ENCODE data around the gene CCL13.

CCL13 gene

GRCh38 chr17:34361478-34362061 lies 5.3 kb downstream of the CCL13 start:
- DNase-seq (ENCODE audit: extremely low read depth in 1 of 2, low read depth in 1 of 2): peak; percentile 43 to 75

DNA sequence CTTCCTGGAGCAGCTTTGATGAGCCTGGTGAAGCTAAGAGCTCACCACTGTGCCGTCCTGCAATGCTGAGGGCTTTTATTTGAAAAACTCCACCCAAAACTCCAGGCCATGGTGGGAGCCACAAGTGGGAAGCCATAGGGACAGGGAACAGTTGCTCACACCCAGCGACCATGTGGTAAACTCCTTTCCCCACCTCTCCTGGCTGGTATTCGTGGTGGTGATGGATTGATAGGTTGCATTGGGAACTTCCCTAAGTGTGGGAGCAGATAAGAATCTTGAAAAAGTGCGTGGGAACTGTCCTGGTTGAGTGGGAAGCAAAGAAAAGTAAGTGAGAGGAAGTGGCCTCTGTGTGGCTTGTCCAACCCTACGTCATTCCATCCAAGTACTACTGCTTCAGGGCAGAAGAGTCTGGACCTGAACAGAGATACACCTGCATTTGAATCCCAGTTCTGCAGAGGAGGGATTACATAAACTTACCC lies 6.9 kb downstream of the CCL13 start, which contains the start of gene CCL1:
CCL1 (minus strand) TSS at position 51 of the 479 bp plus-strand sequence. CDS start 72 bp downstream, outside the sequence.
- DNase-seq (ENCODE audit: extremely low read depth in 1 of 2, low read depth in 1 of 2): no peak

DNA sequence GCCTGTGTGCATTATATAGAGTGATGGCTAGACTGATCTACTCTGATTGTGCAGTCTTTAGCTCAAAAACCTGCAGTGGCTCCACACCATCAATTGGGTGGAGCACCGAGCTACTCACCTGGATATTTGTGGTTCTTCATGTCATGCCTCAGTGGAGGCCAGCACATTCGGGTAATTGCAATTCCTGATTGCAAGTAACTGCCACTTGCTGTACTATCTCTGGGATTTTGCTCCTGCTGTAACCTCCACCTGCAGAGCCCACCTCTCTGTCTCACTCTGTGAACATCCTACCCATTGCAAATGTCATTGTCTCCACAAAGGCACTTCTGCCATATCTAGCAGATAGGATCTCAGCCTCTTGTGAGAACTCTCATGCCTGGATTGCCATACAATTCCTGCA lies 8.5 kb downstream of the CCL13 start:
- no peak for DNase-seq (ENCODE audit: extremely low read depth in 1 of 2, low read depth in 1 of 2)

DNA sequence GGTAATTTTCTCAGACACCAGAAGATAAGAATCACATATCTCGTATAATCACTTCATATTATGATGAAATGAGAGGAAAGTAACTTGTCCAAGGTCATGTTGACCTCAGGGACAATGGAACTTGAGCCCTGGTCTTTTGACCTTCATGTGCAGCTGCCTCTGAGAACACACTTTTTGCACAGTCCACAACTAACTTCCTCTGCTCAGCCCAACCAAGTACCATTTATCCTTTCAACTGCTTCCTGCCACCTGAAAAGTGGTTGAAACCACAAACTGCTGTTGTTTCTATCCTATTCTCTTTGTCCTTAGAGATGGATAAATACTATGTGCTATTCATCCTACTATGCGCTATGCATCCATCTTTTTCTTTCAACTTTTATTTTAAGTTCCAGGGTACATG lies 9.1 kb downstream of the CCL13 start:
- no peak for DNase-seq (ENCODE audit: extremely low read depth in 1 of 2, low read depth in 1 of 2)

- DNase-seq (ENCODE audit: extremely low read depth in 1 of 2, low read depth in 1 of 2): no peak
These were observed 9.7 kb downstream of the CCL13 start for GRCh38 chr17:34366010-34366409.

- DNase-seq (ENCODE audit: extremely low read depth in 1 of 2, low read depth in 1 of 2): no peak
These were observed 10.3 kb downstream of the CCL13 start for GRCh38 chr17:34366529-34367107.

DNA sequence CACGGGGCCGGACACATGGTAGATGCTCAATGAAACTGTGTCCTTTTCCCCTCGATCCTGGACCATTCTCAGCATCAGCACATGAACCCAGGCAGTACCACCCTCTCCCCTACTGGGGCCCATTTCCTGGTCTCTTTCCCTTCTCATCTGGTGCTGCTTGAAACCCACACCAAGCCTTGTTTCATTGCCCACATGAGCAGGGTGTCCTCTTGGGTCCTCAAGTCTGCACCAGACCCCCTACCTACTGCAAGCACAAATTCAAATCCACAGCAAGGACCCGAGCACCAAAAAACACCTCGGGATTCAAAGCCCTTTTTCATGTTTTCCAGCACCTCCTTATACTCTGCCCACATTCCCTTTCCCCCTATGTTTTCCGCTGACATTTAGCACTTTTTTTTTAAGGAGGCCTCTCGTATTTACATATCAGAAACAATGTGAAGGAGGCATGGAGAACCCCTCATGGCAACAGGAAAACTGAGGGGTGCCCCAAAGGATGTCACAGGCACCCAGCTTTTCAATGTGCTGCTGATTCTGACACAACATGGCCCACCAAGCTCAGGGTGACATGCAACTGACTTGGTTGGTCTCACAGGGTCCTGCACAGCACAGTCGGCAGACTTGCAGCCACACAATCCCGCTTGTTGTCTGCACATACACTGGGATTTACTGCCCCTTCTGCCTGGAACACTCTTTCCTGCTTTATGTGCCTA lies 11.4 kb downstream of the CCL13 start:
- DNase-seq (ENCODE audit: extremely low read depth in 1 of 2, low read depth in 1 of 2): no peak

DNA sequence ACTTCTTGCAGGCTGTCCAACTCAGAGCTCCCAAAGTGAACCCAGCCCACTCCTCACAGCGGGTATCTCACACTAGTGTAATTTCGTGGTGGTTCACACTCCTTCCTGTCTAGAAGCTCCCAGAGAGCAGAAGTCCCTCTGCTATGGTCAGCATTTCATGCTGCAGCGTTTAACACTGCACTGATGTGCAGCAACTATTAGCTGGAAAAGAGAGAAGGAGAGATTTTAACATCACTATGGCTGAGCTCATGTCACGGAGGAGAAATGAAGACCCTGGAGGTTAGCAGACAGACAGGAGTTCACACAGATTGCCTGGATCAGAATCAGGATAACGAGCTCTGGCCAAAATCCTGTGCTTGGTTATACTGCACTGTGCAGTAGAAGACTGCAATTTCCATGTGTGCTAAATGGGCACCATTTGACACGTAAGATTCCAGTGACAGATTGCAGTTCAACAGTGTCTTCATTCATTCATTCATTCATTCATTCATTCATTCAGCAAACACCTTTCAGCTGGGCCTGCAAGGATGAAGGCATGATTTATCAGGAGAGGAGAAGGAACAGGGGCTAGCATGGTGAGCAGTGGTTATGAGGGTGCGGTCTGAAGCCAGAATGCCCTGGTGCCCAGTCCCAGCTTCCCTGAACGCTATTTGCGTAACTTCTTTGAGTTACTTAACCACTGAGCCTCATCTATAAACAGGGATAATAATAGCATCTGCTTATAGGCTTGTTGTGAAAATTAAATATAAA lies 12.1 kb downstream of the CCL13 start:
- no peak for DNase-seq (ENCODE audit: extremely low read depth in 1 of 2, low read depth in 1 of 2)

GRCh38 chr17:34368946-34369500 lies 12.7 kb downstream of the CCL13 start:
- DNase-seq (ENCODE audit: extremely low read depth in 1 of 2, low read depth in 1 of 2): no peak

DNA sequence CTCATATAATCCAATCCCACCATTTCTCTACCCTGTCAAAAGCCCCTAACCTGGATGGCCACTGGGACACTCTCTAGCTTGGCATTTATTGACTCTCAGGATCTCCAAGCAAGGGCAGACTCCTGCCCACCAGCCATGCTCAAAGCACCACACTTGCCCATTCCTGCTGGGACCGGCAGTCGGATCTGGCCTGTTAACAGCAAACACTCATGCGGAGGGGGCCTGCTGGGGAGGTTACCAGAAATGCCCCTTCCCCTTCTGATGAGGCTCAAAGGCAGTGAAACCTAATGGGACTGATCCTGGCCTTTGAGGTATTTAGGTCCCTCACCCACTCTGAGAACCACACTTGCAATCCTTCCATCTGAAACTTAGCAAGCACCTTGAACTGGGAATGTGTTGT lies 13.3 kb downstream of the CCL13 start:
- no peak for DNase-seq (ENCODE audit: extremely low read depth in 1 of 2, low read depth in 1 of 2)

- DNase-seq (ENCODE audit: extremely low read depth in 1 of 2, low read depth in 1 of 2): no peak
These were observed 14.2 kb downstream of the CCL13 start for GRCh38 chr17:34370376-34370996.

DNA sequence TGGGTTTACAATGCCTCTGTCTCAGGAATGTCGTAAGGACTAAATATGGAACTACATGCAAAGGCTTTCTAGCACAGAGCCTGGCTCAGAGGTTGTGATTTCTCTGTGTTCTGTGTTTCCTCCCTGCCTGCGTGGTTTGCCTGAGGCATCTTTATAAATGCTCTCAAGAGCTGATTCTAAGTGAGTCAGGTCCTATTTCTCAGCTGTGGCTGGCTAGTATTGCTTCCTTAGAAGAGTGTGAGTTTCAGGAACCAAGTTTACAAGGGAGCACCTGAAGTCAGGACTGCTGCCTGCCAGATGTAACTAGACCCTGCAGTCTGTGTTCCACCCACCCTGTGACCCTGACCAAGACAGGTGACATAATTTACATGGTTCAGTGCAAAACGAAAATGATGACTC lies 14.7 kb downstream of the CCL13 start:
- DNase-seq (ENCODE audit: extremely low read depth in 1 of 2, low read depth in 1 of 2): no peak

DNA sequence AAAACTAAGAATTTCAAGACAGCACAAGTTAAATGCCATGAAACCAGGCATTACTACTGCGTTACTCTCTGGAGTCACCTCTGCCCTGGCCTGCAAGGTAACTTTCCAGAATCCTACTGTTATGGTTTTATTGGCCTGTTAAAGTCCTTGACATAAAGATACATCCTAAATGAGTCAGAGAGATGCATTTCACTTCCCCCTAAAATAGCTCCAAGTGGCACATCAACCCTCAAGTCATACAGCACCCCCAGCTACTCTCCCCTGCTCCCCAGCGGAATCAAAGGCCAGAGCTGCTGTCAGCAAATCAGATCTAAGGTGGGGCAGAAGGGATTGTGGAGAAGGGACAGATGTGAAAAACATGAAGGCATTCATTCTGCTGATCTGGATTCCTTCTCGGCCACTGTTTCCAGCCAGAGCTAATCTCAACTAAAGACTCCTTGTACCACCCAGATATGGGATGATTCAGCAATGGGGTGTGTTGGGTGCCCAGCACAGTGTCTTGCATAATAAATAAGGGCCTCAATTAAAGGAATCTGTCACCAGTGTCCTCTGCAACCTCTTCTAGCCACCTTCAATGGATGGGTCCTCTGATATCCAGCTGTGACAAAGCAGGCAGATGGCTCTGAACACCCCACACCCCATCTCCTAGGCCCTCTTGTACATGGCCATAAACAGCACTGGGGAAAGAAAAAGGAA lies 15.3 kb downstream of the CCL13 start:
- no peak for DNase-seq (ENCODE audit: extremely low read depth in 1 of 2, low read depth in 1 of 2)

DNA sequence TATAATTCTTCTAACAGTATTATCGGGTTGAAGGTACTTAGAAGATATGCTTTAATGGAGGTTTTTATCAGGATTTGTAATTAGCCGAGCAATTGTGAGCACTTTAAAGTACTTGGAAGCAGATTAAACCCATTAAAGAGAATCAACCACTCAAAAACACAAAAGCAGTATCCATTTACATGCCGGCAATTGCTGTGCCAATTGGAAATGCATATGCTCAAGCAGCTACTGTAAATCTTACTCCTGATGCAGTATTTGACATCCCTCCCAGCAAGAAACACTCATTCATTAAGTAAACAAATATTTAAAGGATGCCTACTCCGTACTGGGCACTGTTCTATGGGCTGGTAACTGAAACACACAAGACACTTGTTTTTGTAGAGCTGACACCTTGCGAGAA lies 18.2 kb downstream of the CCL13 start:
- DNase-seq (ENCODE audit: extremely low read depth in 1 of 2, low read depth in 1 of 2): no peak

- DNase-seq (ENCODE audit: extremely low read depth in 1 of 2, low read depth in 1 of 2): no peak
These were observed 19.2 kb downstream of the CCL13 start for GRCh38 chr17:34375426-34375997.

DNA sequence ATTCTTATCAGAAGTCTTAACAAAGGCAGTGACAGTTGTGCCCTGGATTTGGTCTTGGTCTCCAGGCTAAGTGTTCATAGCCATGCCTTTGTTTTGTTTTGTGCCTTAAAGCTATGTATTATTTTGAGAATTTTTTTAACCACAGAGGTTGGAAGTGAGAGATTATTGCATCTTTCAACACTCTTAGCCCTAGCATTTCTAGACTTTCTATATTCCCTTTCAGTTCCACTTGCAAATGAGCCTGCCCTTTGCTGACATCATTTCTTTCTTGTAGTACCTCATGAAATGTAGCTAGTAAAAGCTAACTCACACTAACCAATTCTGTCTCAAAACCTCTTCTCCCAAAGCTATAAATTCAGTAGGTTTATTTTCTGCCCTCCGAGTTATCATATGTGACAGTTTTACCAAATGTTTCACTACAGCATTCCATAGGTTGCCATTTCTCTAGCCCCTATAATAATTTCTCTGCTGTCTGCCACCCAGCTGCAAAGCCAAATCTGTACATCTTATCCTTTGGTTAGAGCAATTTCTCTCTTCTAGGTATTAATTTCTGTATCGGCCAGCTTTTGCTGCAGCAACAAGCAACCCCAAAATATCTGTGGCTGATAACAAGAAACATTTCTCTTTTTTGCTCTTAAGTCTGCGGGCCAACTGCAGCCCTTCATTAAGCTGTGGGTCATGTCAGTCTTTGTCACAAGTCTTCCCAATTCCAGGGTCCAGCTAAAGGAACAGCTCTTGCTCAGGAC lies 21.0 kb downstream of the CCL13 start:
- DNase-seq (ENCODE audit: extremely low read depth in 1 of 2, low read depth in 1 of 2): no peak

DNA sequence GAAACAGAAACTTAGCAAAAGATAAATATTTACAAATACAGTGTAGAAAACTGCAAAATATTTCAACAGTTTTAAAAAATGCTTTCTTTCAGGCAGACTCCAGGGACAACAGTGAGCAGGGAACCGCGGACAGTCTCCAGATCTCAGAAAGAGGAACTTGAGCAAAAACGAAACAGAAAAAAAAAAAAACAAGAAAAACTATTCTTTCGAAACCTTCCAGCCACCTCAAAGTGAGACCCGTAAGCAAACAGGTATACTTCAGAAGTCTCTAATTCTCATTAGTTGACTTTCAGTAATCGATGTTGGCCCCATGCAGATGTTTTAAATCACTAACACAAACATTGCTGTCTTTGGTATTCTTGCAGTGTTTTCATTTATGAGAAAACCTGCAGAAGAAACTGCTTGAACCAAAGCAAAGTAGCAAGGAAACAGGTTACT lies 22.4 kb downstream of the CCL13 start:
- no peak for DNase-seq (ENCODE audit: extremely low read depth in 1 of 2, low read depth in 1 of 2)

DNA sequence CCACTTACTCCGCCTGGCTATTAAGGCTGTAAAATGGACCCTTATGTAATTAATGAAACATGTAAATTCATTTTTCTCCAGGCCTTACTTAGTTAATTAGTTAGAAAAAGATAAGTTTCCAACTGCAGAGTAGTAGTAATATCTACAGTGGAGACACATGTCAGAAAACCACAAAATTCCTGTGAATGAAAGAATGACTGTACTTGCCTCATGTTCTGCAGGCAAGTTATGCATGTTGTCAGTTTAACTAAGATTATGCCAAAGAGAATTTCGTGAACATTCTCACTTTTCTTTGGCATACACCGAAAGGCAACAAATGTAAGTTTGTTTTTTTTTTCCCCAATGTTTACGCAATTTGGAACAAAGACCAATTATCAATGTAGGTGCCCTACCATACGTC lies 23.6 kb downstream of the CCL13 start:
- no peak for DNase-seq (ENCODE audit: extremely low read depth in 1 of 2, low read depth in 1 of 2)

DNA sequence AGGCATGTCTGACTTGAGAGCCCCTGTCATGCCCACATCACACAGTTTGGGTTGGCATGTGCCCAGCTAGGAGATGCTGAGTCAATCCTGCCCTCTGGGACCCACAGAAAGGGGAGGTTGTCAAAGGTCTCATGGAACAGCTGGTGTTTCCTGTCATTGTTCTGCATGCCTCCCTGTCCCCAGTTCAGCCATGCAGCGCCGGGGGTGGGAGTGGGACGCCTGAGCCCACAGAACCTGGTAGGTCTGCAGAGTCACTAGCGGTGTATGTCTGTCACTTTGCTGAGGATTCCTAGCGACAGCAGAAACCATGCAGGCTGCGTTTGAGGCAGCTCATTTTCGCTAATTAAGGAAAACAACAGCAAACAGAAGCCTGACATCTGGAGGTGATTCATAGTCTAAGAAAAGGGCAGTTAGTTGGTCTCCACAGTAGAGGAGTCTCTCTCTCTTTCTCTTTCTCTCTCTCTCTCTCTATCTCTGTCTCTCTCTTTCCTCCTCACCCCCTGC lies 26.4 kb downstream of the CCL13 start:
- peak; percentile 25 to 50 for DNase-seq (ENCODE audit: extremely low read depth in 1 of 2, low read depth in 1 of 2)

Data from stimulated activated CD8-positive, alpha-beta memory T cell treated with anti-CD3 and anti-CD28 coated beads, Interleukin-7, amount 100 ng/mL, for 48 hours (primary cell).